H1 (cell line): Measurements from ENCODE around the gene BACE2. TPM values are rescaled to one million over a fixed set of nuclear protein-coding genes. Genes with fewer than 3 reads are reported as not detected.

Experiments
- CTCF ChIA-PET: fragments of 300-600 bp; sonication (Branson Sonifier 250); formaldehyde crosslinking; loops from one replicate; lab custom pipeline; 2021; ENCODE audit not compliant: partially characterized antibody; lab: Charles Lee
- POLR2A ChIA-PET: fragments of 300-600 bp; sonication (Branson Sonifier 250); formaldehyde crosslinking; loops from one replicate; lab custom pipeline; 2021; ENCODE audit warnings: inconsistent platforms; ENCODE audit not compliant: partially characterized antibody; lab: Charles Lee
- DNase-seq, 2 experiments: peaks; one replicate each; pipeline versions ENCODE4 v3.0.0 to v3.0.0-alpha.2; 2010 to 2022; ENCODE audit warnings: low spot score in 2 of 2, low read depth in 1 of 2, mixed read lengths in 1 of 2
- FAIRE-seq: peaks from 2 replicates; lab custom pipeline; 2011; peaks lifted over from hg19 to GRCh38; lab: Jason Lieb, UNC
- H2AFZ ChIP-seq: 2 replicates; pipeline ENCODE4 v1.8.1; 2012; ENCODE audit warnings: low read length, inconsistent platforms
- H2AK5ac ChIP-seq: 2 replicates; pipeline ENCODE4 v1.6.1; 2013; ENCODE audit warnings: low read depth, low read length
- H2BK120ac ChIP-seq: replicated peaks from 2 replicates; pipeline ENCODE3; 2013; ENCODE audit warnings: low read depth, low read length, inconsistent platforms
- H2BK12ac ChIP-seq: 2 replicates; pipeline ENCODE4 v1.6.1; 2013; ENCODE audit warnings: low read depth, low read length
- H2BK15ac ChIP-seq: 2 replicates; pipeline ENCODE4 v1.6.1; 2013; ENCODE audit warnings: low read length
- H2BK20ac ChIP-seq: 2 replicates; pipeline ENCODE4 v1.6.1; 2013; ENCODE audit warnings: low read length
- H2BK5ac ChIP-seq: 2 replicates; pipeline ENCODE4 v1.6.1; 2013; ENCODE audit warnings: low read depth, low read length
- H3K14ac ChIP-seq: 2 replicates; pipeline ENCODE4 v1.6.1; 2013; ENCODE audit warnings: inconsistent platforms; ENCODE audit not compliant: insufficient read length
- H3K18ac ChIP-seq: 2 replicates; pipeline ENCODE4 v1.6.1; 2013; ENCODE audit warnings: low read length; ENCODE audit errors: extremely low read depth
- H3K23ac ChIP-seq: 2 replicates; pipeline ENCODE4 v1.6.1; 2013; ENCODE audit warnings: inconsistent platforms; ENCODE audit not compliant: insufficient read length
- H3K23me2 ChIP-seq: 2 replicates; pipeline ENCODE4 v1.6.1; 2013; ENCODE audit warnings: low read depth, low read length
- H3K27ac ChIP-seq: 2 replicates; pipeline ENCODE4 v1.6.1; 2011; ENCODE audit warnings: low read depth, low read length, inconsistent platforms
- H3K27me3 ChIP-seq, 4 experiments: replicated peaks in 1 of 4; 1 replicate in 1 of 4; 2 replicates in 3 of 4; pipeline versions ENCODE4 v1.6.1 to v1.8.1; 2011 to 2013; ENCODE audit warnings: low read length in 3 of 4, mild to moderate bottlenecking in 3 of 4, inconsistent platforms in 2 of 4, mixed read lengths in 2 of 4, moderate library complexity in 1 of 4; ENCODE audit not compliant: control insufficient read depth in 3 of 4, insufficient read depth in 3 of 4; ENCODE audit errors: extremely low read depth in 1 of 4
- H3K36me3 ChIP-seq, 4 experiments: 2 replicates each; pipeline versions ENCODE4 v1.6.1 to v1.8.1; 2011 to 2013; ENCODE audit warnings: mild to moderate bottlenecking in 4 of 4, low read length in 3 of 4, moderate library complexity in 2 of 4, control low read depth in 1 of 4, inconsistent platforms in 1 of 4; ENCODE audit not compliant: insufficient read depth in 4 of 4, control insufficient read depth in 2 of 4
- H3K4ac ChIP-seq: replicated peaks from 2 replicates; pipeline ENCODE3; 2013; ENCODE audit warnings: low read length, low read depth, mixed read lengths, inconsistent platforms; ENCODE audit not compliant: insufficient read length
- H3K4me1 ChIP-seq, 4 experiments: replicated peaks in 1 of 4; 1 replicate in 1 of 4; 2 replicates in 3 of 4; pipeline versions ENCODE4 v1.6.1 to v1.8.1; 2011 to 2013; ENCODE audit warnings: low read length in 3 of 4, inconsistent platforms in 2 of 4, mixed read lengths in 1 of 4; ENCODE audit not compliant: insufficient read depth in 4 of 4, control insufficient read depth in 3 of 4
- H3K4me2 ChIP-seq, 2 experiments: 2 replicates each; pipeline versions ENCODE4 v1.6.1 to v1.8.1; 2011 to 2013; ENCODE audit warnings: low read depth in 2 of 2, low read length in 2 of 2, control low read depth in 1 of 2, inconsistent platforms in 1 of 2, mild to moderate bottlenecking in 1 of 2; ENCODE audit not compliant: insufficient read depth in 1 of 2
- H3K4me3 ChIP-seq, 4 experiments: fragments of 200-600, 300-600 bp in 1 of 4; sonication (generic), shearing (Covaris generic), sonication (Bioruptor Twin) in 1 of 4; 2 replicates each; pipeline versions ENCODE4 v1.5.1 to v1.8.1; 2011 to 2016; ENCODE audit warnings: low read length in 4 of 4, low read depth in 3 of 4, control low read depth in 2 of 4, inconsistent platforms in 2 of 4, mild to moderate bottlenecking in 2 of 4, mixed read lengths in 1 of 4, moderate library complexity in 1 of 4; ENCODE audit not compliant: insufficient read depth in 2 of 4; ENCODE audit errors: extremely low read depth in 1 of 4
- H3K56ac ChIP-seq: replicated peaks from 2 replicates; pipeline ENCODE3; 2013; ENCODE audit warnings: low read depth, mild to moderate bottlenecking, mixed read lengths, low read length, inconsistent platforms; ENCODE audit not compliant: insufficient read length
- H3K79me1 ChIP-seq: 2 replicates; pipeline ENCODE4 v1.6.1; 2013; ENCODE audit warnings: low read depth, low read length, control low read depth
- H3K79me2 ChIP-seq, 2 experiments: 2 replicates each; pipeline versions ENCODE4 v1.6.1 to v1.8.1; 2012 to 2013; ENCODE audit warnings: low read length in 2 of 2, mild to moderate bottlenecking in 2 of 2, inconsistent platforms in 1 of 2; ENCODE audit not compliant: insufficient read depth in 2 of 2, control insufficient read depth in 1 of 2
- H3K9ac ChIP-seq, 4 experiments: replicated peaks in 1 of 4; 1 replicate in 1 of 4; 2 replicates in 3 of 4; pipeline versions ENCODE4 v1.6.1 to v1.8.1; 2011 to 2013; ENCODE audit warnings: low read depth in 3 of 4, low read length in 3 of 4, control low read depth in 2 of 4, mild to moderate bottlenecking in 2 of 4, moderate library complexity in 2 of 4, inconsistent platforms in 1 of 4; ENCODE audit errors: extremely low read depth in 1 of 4
- H3K9me3 ChIP-seq, 2 experiments: 2 replicates each; pipeline versions ENCODE4 v1.6.1 to v1.8.1; 2012 to 2013; ENCODE audit warnings: mild to moderate bottlenecking in 2 of 2, moderate library complexity in 2 of 2, control low read depth in 1 of 2, inconsistent platforms in 1 of 2, low read depth in 1 of 2, low read length in 1 of 2, mixed read lengths in 1 of 2; ENCODE audit not compliant: insufficient read depth in 2 of 2
- H4K20me1 ChIP-seq, 2 experiments: replicated peaks in 1 of 2; 2 replicates each; pipeline versions ENCODE3 to v1.8.1; 2011 to 2013; ENCODE audit warnings: inconsistent platforms in 2 of 2, low read length in 2 of 2, mild to moderate bottlenecking in 1 of 2; ENCODE audit not compliant: insufficient read depth in 2 of 2, control insufficient read depth in 1 of 2
- H4K5ac ChIP-seq: 2 replicates; pipeline ENCODE4 v1.6.1; 2013; ENCODE audit warnings: low read length, low read depth, mixed read lengths, inconsistent platforms; ENCODE audit not compliant: insufficient read length
- H4K8ac ChIP-seq: 2 replicates; pipeline ENCODE4 v1.8.0; 2013; ENCODE audit warnings: mild to moderate bottlenecking, moderate library complexity, low read length, inconsistent platforms; ENCODE audit not compliant: insufficient read depth; ENCODE audit errors: extremely low read depth
- H4K91ac ChIP-seq: replicated peaks from 2 replicates; pipeline ENCODE3; 2013; ENCODE audit warnings: low read length, mixed read lengths, inconsistent platforms; ENCODE audit not compliant: insufficient read length
- ASH2L ChIP-seq: fragments of 200-600, 300-600 bp; sonication (generic); IDR thresholded peaks from one replicate; pipeline ENCODE4 v1.7.1; 2017; ENCODE audit warnings: low read length
- CBX8 ChIP-seq: fragments of 300-800, 300-1000 bp; sonication (generic); IDR thresholded peaks from 2 replicates; pipeline ENCODE4 v1.7.1; 2016; ENCODE audit warnings: low read depth, low read length, borderline replicate concordance
- EP300 ChIP-seq, 2 experiments: IDR thresholded peaks; 1 replicate in 1 of 2; 2 replicates in 1 of 2; pipeline ENCODE4 v1.6.1; 2011 to 2012; ENCODE audit warnings: low read depth in 2 of 2, low read length in 2 of 2, mild to moderate bottlenecking in 2 of 2, borderline replicate concordance in 1 of 2, inconsistent platforms in 1 of 2, moderate library complexity in 1 of 2
- KDM1A ChIP-seq: fragments of 200-600, 300-600 bp; sonication (generic); IDR thresholded peaks from 2 replicates; pipeline ENCODE4 v1.7.1; 2016; ENCODE audit warnings: mild to moderate bottlenecking, low read length, borderline replicate concordance
- KDM4A ChIP-seq: IDR thresholded peaks from one replicate; pipeline ENCODE4 v1.7.1; 2012; ENCODE audit warnings: low read depth, mild to moderate bottlenecking, moderate library complexity, low read length, inconsistent platforms; ENCODE audit not compliant: severe bottlenecking
- MAX ChIP-seq: IDR thresholded peaks from 2 replicates; pipeline ENCODE4 v1.6.1; 2012; ENCODE audit warnings: inconsistent platforms
- NANOG ChIP-seq: IDR thresholded peaks from 2 replicates; pipeline ENCODE4 v1.6.1; 2011; ENCODE audit warnings: low read length, low read depth, mild to moderate bottlenecking, inconsistent platforms; ENCODE audit not compliant: insufficient read depth, poor library complexity, severe bottlenecking
- PHF8 ChIP-seq: fragments of 200-600 bp; sonication (generic); conservative IDR thresholded peaks from 2 replicates; pipeline ENCODE4 v1.7.1; 2012; ENCODE audit warnings: low read depth, mild to moderate bottlenecking, inconsistent platforms, low read length, moderate library complexity
- RBBP5 ChIP-seq: IDR thresholded peaks from 2 replicates; pipeline ENCODE4 v1.7.1; 2012; ENCODE audit warnings: low read depth, mild to moderate bottlenecking, inconsistent platforms, low read length, moderate library complexity, borderline replicate concordance
- SAP30 ChIP-seq: fragments of 300-600 bp; sonication (generic); IDR thresholded peaks from 2 replicates; pipeline ENCODE4 v1.7.1; 2012; ENCODE audit warnings: low read length, moderate library complexity, mild to moderate bottlenecking, inconsistent platforms; ENCODE audit not compliant: insufficient read depth, insufficient replicate concordance
- SIX5 ChIP-seq: IDR thresholded peaks from 2 replicates; pipeline ENCODE4 v1.6.1; 2011; ENCODE audit warnings: mild to moderate bottlenecking, low read depth, low read length
- SP1 ChIP-seq: IDR thresholded peaks from 2 replicates; pipeline ENCODE4 v1.6.1; 2011; ENCODE audit warnings: low read depth, low read length
- SP2 ChIP-seq: IDR thresholded peaks from 2 replicates; pipeline ENCODE4 v1.6.1; 2012; ENCODE audit warnings: mild to moderate bottlenecking, low read length, inconsistent platforms
- TCF12 ChIP-seq: IDR thresholded peaks from 2 replicates; pipeline ENCODE4 v1.6.1; 2011; ENCODE audit warnings: low read depth, mild to moderate bottlenecking, low read length
- YY1 ChIP-seq: IDR thresholded peaks from 2 replicates; pipeline ENCODE4 v1.6.1; 2011; ENCODE audit warnings: low read depth, mild to moderate bottlenecking, low read length
- WGBS, 2 experiments: shearing (Covaris generic) in 1 of 2; methylation state at CpG; one replicate each; pipeline versions ENCODE4 v1.1.6 to v1.1.7; 2013 to 2015; ENCODE audit warnings: low lambda C conversion rate in 2 of 2, mixed read lengths in 2 of 2, inconsistent platforms in 1 of 2, low coverage in 1 of 2, missing lambda C conversion rate in 1 of 2; ENCODE audit not compliant: insufficient replicate concordance in 2 of 2, insufficient coverage in 1 of 2, insufficient read length in 1 of 2; ENCODE audit errors: extremely low coverage in 1 of 2, missing lambda C conversion rate in 1 of 2; 5-methylcytosine and 5-hydroxymethylcytosine counted together
- polyA plus RNA-seq, 7 experiments: library from polyadenylated mRNA; depleted of rRNA in 3 of 7; stranded (reverse) in 5 of 7; unstranded in 2 of 7; fragments of >200 nt in 5 of 7; fragments of 200-250 nt in 2 of 7; gene quantifications; 1 replicate in 5 of 7; 2 replicates in 1 of 7; 4 replicates in 1 of 7; pipeline versions ENCODE4 v1.2.1 to v1.2.3, GENCODE V29; 2011 to 2013; ENCODE audit warnings: missing spikeins in 2 of 7, mixed read lengths in 2 of 7
- total RNA-seq: library from RNA; stranded (reverse); fragmentation: NEBNext Ultra II Directional; extraction: Animal tissue kit (Norgen Biotek cat#: 25700); gene quantifications from 2 replicates; pipeline ENCODE4 v1.2.1, GENCODE V29; 2021

The BACE2 gene
- total and polyA plus RNA-seq, 2 of the 8 experiments (the other 6 are each of a cell fraction or from before 2014, with no cell fraction given) = 8.1 to 10.9 TPM

GRCh38 chr21:41208376-41208763, 40.4 kb downstream of the BACE2 start:
- peaks cover 0 to 2% (median 0%) of the 10 kb centered on the region in 4 experiments; a peak in 1 of 7 replicates for H3K4me1 ChIP-seq
- no peak for TF ChIP-seq ASH2L
- no peak for TF ChIP-seq EP300 (IDR thresholded peaks at IDR 0.05; ENCODE audit: borderline replicate concordance in 1 of 2, low read depth in 2 of 2, low read length in 2 of 2)
- TF ChIP-seq SP1 = no peak
- no peak for TF ChIP-seq RBBP5
- TF ChIP-seq CBX8 = no peak
- no peak for TF ChIP-seq KDM1A
- no peak for TF ChIP-seq SP2
- TF ChIP-seq MAX = no peak
- no peak for TF ChIP-seq YY1
- TF ChIP-seq KDM4A = no peak
- no peak for TF ChIP-seq NANOG
- no peak for TF ChIP-seq SAP30
- TF ChIP-seq PHF8 = no peak
- no peak for TF ChIP-seq SIX5
- no peak for TF ChIP-seq TCF12

More at GRCh38 chr21:41208376-41208763, 40.4 kb downstream of the BACE2 start:
- WGBS, 2 experiments = 87% methylated on average over 2 of the region's 6 CpGs; no CpG with 5 or more reads in 1 of the 2 experiments
- Histone ChIP-seq H3K18ac (no peak overlapping the region), H3K14ac (no peak overlapping the region), H2BK20ac (no peak overlapping the region), H3K23me2 (no peaks in the 10 kb centered on the region), H2AK5ac (no peak overlapping the region), H3K79me1 (no peaks in the 10 kb centered on the region), H3K4ac (no peak overlapping the region), H4K20me1 (peaks cover 0 to 3% of the 10 kb centered on the region in 2 experiments), H3K4me2 (no peak overlapping the region), H3K27me3 (no peaks in the 10 kb centered on the region), H3K9me3 (no peaks in the 10 kb centered on the region), H2BK5ac (no peak overlapping the region), H3K79me2 (no peaks in the 10 kb centered on the region), H3K36me3 (no peaks in the 10 kb centered on the region), H3K27ac (no peak overlapping the region), H2BK120ac (no peak overlapping the region), H4K5ac (no peak overlapping the region), H3K56ac (no peak overlapping the region), H4K8ac (no peak overlapping the region), H2BK12ac (no peak overlapping the region), H2BK15ac (no peak overlapping the region), H2AFZ (no peak overlapping the region), H3K4me3 (no peak overlapping the region), H3K23ac (no peak overlapping the region), H3K9ac (no peak overlapping the region), H4K91ac (no peak overlapping the region)
- ChIA-PET CTCF (no interaction called here), POLR2A (no interaction called here)
- DNase-seq (no peak), FAIRE-seq (no peak)
